ENCODE measurements around the gene NEUROD6. TPM values are rescaled to one million over a fixed set of nuclear protein-coding genes. Genes with fewer than 3 reads are reported as not detected.

NEUROD6 gene
- polyA plus RNA-seq, 3 donors, result not detected

GRCh38 chr7:31318313-31318712 lies 22.2 kb downstream of the NEUROD6 start:
- H3K27ac Mint-ChIP-seq, result no peak overlapping the region
- intact Hi-C loops (cut with micrococcal nuclease), result no loop called here
- no peaks in the 10 kb centered on the region for H4K20me1 ChIP-seq (ENCODE audit: insufficient read depth, low read length)
- no peak overlapping the region for H3K4me3 ChIP-seq (replicated peaks in 1 of 3; ENCODE audit: low read depth in 2 of 3, low read length in 3 of 3)
- H3K4me2 ChIP-seq (replicated peaks; ENCODE audit: extremely low read depth, low read length, poor library complexity, severe bottlenecking), result no peak overlapping the region
- H3K9me3 ChIP-seq (replicated peaks in 1 of 2; ENCODE audit: control insufficient read depth in 1 of 2, insufficient read depth in 1 of 2, low read length in 2 of 2), result no peaks in the 10 kb centered on the region
- H3K4me1 Mint-ChIP-seq, result no peaks in the 10 kb centered on the region
- no peaks in the 10 kb centered on the region for H3K27me3 ChIP-seq (ENCODE audit: control insufficient read depth in 2 of 2, insufficient read depth in 2 of 2, low read length in 2 of 2)
- DNase-seq, result no peak
- peaks cover 0 to 2% (median 2%) of the 10 kb centered on the region in 3 donors for H3K27me3 Mint-ChIP-seq (ENCODE audit: low read depth in 3 of 3)
- no peak overlapping the region for H3K9ac ChIP-seq (ENCODE audit: insufficient read depth, low read length, poor library complexity, severe bottlenecking)
- H3K4me3 Mint-ChIP-seq, result no peak overlapping the region
- no peaks in the 10 kb centered on the region for H3K36me3 Mint-ChIP-seq
- H3K9me3 Mint-ChIP-seq, result peaks cover 0 to 4% (median 0%) of the 10 kb centered on the region in 7 donors
- H3K27ac ChIP-seq (ENCODE audit: low read depth in 1 of 2, low read length in 2 of 2), result no peak overlapping the region
- no peak for TF ChIP-seq CTCF (IDR thresholded peaks at IDR 0.05)
- H3K4me1 ChIP-seq (ENCODE audit: control insufficient read depth in 1 of 2, insufficient read depth in 2 of 2, low read length in 2 of 2), result no peaks in the 10 kb centered on the region
- no peaks in the 10 kb centered on the region for H3K79me2 ChIP-seq (ENCODE audit: insufficient read depth, low read length)
- no CpG with 5 or more reads among the region's 5 CpGs for WGBS (ENCODE audit: insufficient coverage)
- H3K36me3 ChIP-seq (replicated peaks in 1 of 2; ENCODE audit: control insufficient read depth in 1 of 2, insufficient read depth in 2 of 2, low read length in 2 of 2), result no peaks in the 10 kb centered on the region
- no peak overlapping the region for H2AFZ ChIP-seq (ENCODE audit: insufficient read depth, low read depth, low read length, poor library complexity, severe bottlenecking)

GRCh38 chr7:31316876-31317275 lies 23.6 kb downstream of the NEUROD6 start:
- Mint-ChIP-seq H3K27me3 (ENCODE audit: low read depth in 3 of 3) (peaks cover 0 to 2% (median 0%) of the 10 kb centered on the region in 3 donors), H3K9me3 (peaks cover 0 to 4% (median 0%) of the 10 kb centered on the region in 7 donors), H3K36me3 (no peaks in the 10 kb centered on the region), H3K4me1 (no peaks in the 10 kb centered on the region), H3K27ac (no peak overlapping the region), H3K4me3 (no peak overlapping the region)
- H3K9me3 ChIP-seq (replicated peaks in 1 of 2; ENCODE audit: control insufficient read depth in 1 of 2, insufficient read depth in 1 of 2, low read length in 2 of 2), result no peaks in the 10 kb centered on the region
- DNase-seq, result no peak
- no peak overlapping the region for H3K9ac ChIP-seq (ENCODE audit: insufficient read depth, low read length, poor library complexity, severe bottlenecking)
- no peak for TF ChIP-seq CTCF (IDR thresholded peaks at IDR 0.05)
- H3K4me2 ChIP-seq (replicated peaks; ENCODE audit: extremely low read depth, low read length, poor library complexity, severe bottlenecking), result no peak overlapping the region
- no peak overlapping the region for H2AFZ ChIP-seq (ENCODE audit: insufficient read depth, low read depth, low read length, poor library complexity, severe bottlenecking)
- no CpG with 5 or more reads among the region's 2 CpGs for WGBS (ENCODE audit: insufficient coverage)
- H3K4me1 ChIP-seq (ENCODE audit: control insufficient read depth in 1 of 2, insufficient read depth in 2 of 2, low read length in 2 of 2), result no peaks in the 10 kb centered on the region
- intact Hi-C loops (cut with micrococcal nuclease), result no loop called here
- no peak overlapping the region for H3K27ac ChIP-seq (ENCODE audit: low read depth in 1 of 2, low read length in 2 of 2)
- no peaks in the 10 kb centered on the region for H4K20me1 ChIP-seq (ENCODE audit: insufficient read depth, low read length)
- H3K36me3 ChIP-seq (replicated peaks in 1 of 2; ENCODE audit: control insufficient read depth in 1 of 2, insufficient read depth in 2 of 2, low read length in 2 of 2), result no peaks in the 10 kb centered on the region
- H3K79me2 ChIP-seq (ENCODE audit: insufficient read depth, low read length), result no peaks in the 10 kb centered on the region
- no peaks in the 10 kb centered on the region for H3K27me3 ChIP-seq (ENCODE audit: control insufficient read depth in 2 of 2, insufficient read depth in 2 of 2, low read length in 2 of 2)
- no peak overlapping the region for H3K4me3 ChIP-seq (replicated peaks in 1 of 3; ENCODE audit: low read depth in 2 of 3, low read length in 3 of 3)
